ENCODE data around the gene SPTBN1. TPM values are rescaled to one million over a fixed set of nuclear protein-coding genes. Genes with fewer than 3 reads are reported as not detected.

The SPTBN1 gene
- total RNA-seq, 6 experiments from 2014 or later, result 128 to 169 (median 159) TPM

DNA sequence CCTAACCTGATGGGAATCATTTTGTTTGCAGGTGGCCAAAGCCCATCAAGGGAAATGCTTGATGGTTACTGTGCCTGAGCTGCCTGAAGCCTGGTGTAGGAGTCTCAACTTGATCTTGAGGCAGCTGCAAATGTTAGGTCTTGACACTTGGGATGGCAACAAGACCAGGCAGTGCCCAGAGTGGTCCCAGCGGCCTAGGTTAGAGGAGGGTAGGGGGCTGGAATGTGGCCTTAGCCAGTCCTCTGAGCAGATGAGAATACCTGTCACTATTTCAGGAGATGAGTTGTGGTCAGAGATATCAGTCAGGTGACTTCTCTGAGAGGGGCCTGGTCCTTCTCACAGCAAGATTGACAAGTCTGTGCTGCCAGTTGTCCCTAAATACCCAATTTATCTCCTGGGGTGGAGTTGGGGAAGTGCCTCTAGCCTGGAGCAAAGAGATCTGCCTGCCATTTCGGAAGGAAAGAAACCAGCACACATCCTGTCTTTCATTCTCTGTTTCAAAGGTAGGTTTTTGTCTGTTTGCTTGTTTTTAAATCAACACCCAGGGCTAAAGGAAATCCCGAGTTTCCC, 13.4 kb downstream of the SPTBN1 start:
- no peaks in the 10 kb centered on the region for H3K9me3 Mint-ChIP-seq
- no peaks in the 10 kb centered on the region; the same call in 1 of the 2 replicates for H3K36me3 Mint-ChIP-seq (ENCODE audit: low read depth)
- TF ChIP-seq, protein P1, sequence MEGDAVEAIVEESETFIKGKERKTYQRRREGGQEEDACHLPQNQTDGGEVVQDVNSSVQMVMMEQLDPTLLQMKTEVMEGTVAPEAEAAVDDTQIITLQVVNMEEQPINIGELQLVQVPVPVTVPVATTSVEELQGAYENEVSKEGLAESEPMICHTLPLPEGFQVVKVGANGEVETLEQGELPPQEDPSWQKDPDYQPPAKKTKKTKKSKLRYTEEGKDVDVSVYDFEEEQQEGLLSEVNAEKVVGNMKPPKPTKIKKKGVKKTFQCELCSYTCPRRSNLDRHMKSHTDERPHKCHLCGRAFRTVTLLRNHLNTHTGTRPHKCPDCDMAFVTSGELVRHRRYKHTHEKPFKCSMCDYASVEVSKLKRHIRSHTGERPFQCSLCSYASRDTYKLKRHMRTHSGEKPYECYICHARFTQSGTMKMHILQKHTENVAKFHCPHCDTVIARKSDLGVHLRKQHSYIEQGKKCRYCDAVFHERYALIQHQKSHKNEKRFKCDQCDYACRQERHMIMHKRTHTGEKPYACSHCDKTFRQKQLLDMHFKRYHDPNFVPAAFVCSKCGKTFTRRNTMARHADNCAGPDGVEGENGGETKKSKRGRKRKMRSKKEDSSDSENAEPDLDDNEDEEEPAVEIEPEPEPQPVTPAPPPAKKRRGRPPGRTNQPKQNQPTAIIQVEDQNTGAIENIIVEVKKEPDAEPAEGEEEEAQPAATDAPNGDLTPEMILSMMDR (IDR thresholded peaks at IDR 0.05), result no peak
- DNase-seq, result no peak
- peaks cover 83% of the 10 kb centered on the region for H3K4me1 Mint-ChIP-seq (ENCODE audit: low read depth)
- H3K27ac Mint-ChIP-seq, result peak overlapping the region; percentile 61
- H3K4me3 Mint-ChIP-seq, result peak overlapping the region; percentile 36; the same call in 1 of the 2 replicates
- H3K27me3 Mint-ChIP-seq (ENCODE audit: insufficient read depth), result no peaks in the 10 kb centered on the region

DNA sequence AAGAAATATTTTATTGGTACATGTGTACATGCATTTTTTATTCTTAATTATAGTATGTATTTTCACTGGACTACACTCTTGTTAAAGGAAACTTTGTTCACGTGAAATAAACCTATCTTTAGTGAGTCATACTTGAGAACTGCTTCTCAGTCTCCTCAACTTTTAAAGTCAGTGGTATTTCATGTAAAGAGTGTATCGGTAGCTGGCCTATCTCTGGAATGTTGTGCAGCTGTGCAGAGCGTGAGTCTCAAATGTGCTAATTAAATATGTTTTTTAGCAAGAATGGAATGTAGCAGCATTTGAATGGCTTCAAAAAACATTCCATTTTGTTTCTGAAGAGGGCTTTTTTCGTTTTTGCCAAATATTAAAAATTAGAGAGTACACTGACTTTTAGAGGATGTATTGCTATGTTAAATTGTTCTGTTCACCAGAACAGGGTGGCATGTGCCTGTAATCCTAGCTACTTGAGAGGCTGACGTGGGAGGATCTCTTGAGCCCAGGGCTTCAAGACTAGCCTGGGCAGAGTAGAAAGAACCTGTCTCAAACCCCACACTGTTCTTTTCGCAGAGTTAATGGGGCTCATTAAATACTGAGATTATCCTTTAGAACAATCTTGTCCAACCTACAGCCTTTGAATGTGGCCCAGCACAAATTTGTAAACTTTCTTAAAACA, 14.3 kb downstream of the SPTBN1 start:
- TF ChIP-seq, protein P1 (IDR thresholded peaks at IDR 0.05), result no peak
- Mint-ChIP-seq H3K27ac (peak overlapping the region; percentile 61), H3K36me3 (ENCODE audit: low read depth) (no peaks in the 10 kb centered on the region; the same call in 1 of the 2 replicates), H3K4me3 (peak overlapping the region; percentile 36), H3K27me3 (ENCODE audit: insufficient read depth) (no peaks in the 10 kb centered on the region), H3K4me1 (ENCODE audit: low read depth) (peaks cover 75% of the 10 kb centered on the region), H3K9me3 (no peaks in the 10 kb centered on the region)
- DNase-seq, result peak; percentile 26

DNA sequence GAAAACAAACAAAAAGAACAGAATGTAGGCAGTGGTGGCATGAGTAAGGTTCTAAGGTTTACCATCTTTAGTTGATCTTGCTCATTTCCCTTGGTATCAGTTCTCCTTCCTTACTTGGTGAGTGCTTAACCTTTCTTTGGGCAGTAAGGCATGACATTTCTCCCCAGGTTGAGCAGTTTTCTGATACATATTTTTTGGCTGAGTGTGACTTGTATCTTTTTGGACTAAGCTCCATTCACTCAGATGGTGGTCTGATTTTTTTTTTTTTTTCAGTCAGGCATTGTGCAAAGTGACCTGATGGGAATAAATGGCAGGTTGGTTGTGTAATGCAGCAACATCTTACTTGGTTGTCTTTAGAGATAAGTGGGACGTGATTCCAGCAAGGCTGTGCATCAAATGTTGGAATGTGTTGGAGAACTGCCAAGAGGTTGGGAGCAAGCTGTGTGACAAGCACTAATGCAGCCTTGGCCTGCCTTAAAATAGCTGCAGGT, 15.1 kb downstream of the SPTBN1 start:
- peak overlapping the region; percentile 61 for H3K27ac Mint-ChIP-seq
- H3K4me1 Mint-ChIP-seq (ENCODE audit: low read depth), result peaks cover 68% of the 10 kb centered on the region

GRCh38 chr2:54473851-54474250, 17.7 kb downstream of the SPTBN1 start:
- Mint-ChIP-seq H3K4me1 (ENCODE audit: low read depth) (peaks cover 70% of the 10 kb centered on the region), H3K36me3 (ENCODE audit: low read depth) (no peaks in the 10 kb centered on the region), H3K4me3 (no peak overlapping the region), H3K27me3 (ENCODE audit: insufficient read depth) (no peaks in the 10 kb centered on the region), H3K9me3 (no peaks in the 10 kb centered on the region), H3K27ac (no peak overlapping the region)
- DNase-seq, result no peak
- TF ChIP-seq, protein P1 (IDR thresholded peaks at IDR 0.05), result no peak

More for the DNA sequence above, 15.1 kb downstream of the SPTBN1 start:
- Mint-ChIP-seq H3K27me3 (ENCODE audit: insufficient read depth) (no peaks in the 10 kb centered on the region), H3K36me3 (ENCODE audit: low read depth) (no peaks in the 10 kb centered on the region; the same call in 1 of the 2 replicates), H3K9me3 (no peaks in the 10 kb centered on the region), H3K4me3 (peak overlapping the region; percentile 36)
- peak; percentile 81 for DNase-seq
- TF ChIP-seq, protein P1 (IDR thresholded peaks at IDR 0.05), result no peak

DNA sequence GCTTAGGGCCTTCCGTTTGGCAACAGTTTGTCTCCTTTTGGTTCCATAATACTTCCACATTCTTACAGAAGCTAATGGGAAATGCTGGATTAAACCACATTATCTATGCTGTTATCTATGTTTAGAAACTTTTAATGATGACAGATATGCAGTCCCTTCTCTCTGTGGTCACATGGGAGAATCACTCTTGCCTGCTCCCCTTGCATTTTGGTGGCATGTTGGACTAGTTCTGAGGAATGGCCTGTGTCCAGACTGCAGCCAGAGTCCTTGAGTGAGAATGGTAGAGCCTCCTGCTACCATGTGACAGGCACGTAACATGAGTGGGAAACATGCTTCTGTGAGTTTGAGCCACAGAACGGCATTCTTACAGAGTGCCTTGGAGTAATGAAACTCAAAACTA, 19.2 kb downstream of the SPTBN1 start:
- TF ChIP-seq, protein P1 (IDR thresholded peaks at IDR 0.05), result no peak
- H3K4me3 Mint-ChIP-seq, result no peak overlapping the region
- no peaks in the 10 kb centered on the region for H3K36me3 Mint-ChIP-seq (ENCODE audit: low read depth)
- no peak overlapping the region for H3K27ac Mint-ChIP-seq
- H3K9me3 Mint-ChIP-seq, result no peaks in the 10 kb centered on the region
- H3K27me3 Mint-ChIP-seq (ENCODE audit: insufficient read depth), result no peaks in the 10 kb centered on the region
- peaks cover 63% of the 10 kb centered on the region for H3K4me1 Mint-ChIP-seq (ENCODE audit: low read depth)
- DNase-seq, result no peak
